HCT116 (cell line): ENCODE results near the gene PASD1.

Experiments used
- CEBPB ChIP-seq: IDR thresholded peaks from 2 replicates; pipeline ENCODE4 v1.6.1; 2012; ENCODE audit warnings: low read depth
- CTCF ChIP-seq, 3 experiments: fragments of 200-600 bp in 1 of 3; sonication (generic) in 1 of 3; IDR thresholded peaks in 2 of 3; conservative IDR thresholded peaks in 1 of 3; 2 replicates each; pipeline ENCODE4 v1.5.1; 2012 to 2017; ENCODE audit warnings: low read depth in 2 of 3, low read length in 2 of 3, antibody characterized with exemption in 1 of 3, borderline replicate concordance in 1 of 3, control low read depth in 1 of 3, mild to moderate bottlenecking in 1 of 3, mixed read lengths in 1 of 3, mixed run types in 1 of 3, moderate library complexity in 1 of 3; ENCODE audit not compliant: insufficient read depth in 1 of 3
- ELF1 ChIP-seq: IDR thresholded peaks from 2 replicates; pipeline ENCODE4 v1.6.1; 2012; ENCODE audit warnings: low read depth, borderline replicate concordance
- EZH2 ChIP-seq: fragments of 200-600 bp; sonication (generic); IDR thresholded peaks from 2 replicates; pipeline ENCODE4 v1.6.1; 2017; ENCODE audit warnings: antibody characterized with exemption, mixed run types
- POLR2A ChIP-seq: IDR thresholded peaks from 2 replicates; pipeline ENCODE4 v1.7.0; 2011; ENCODE audit warnings: borderline replicate concordance; ENCODE audit not compliant: insufficient read depth, insufficient read length; ENCODE audit errors: extremely low read depth
- POLR2AphosphoS5 ChIP-seq: IDR thresholded peaks from 2 replicates; pipeline ENCODE4 v1.6.1; 2011; ENCODE audit warnings: mild to moderate bottlenecking, low read depth, low read length, moderate library complexity
- RAD21 ChIP-seq: IDR thresholded peaks from 2 replicates; pipeline ENCODE4 v1.6.1; 2012; ENCODE audit warnings: low read depth, mild to moderate bottlenecking
- SRF ChIP-seq: IDR thresholded peaks from 2 replicates; pipeline ENCODE4 v1.6.1; 2012; ENCODE audit warnings: low read depth
- TCF7L2 ChIP-seq: IDR thresholded peaks from 2 replicates; pipeline ENCODE4 v1.7.0; 2011; ENCODE audit warnings: borderline replicate concordance, inconsistent platforms; ENCODE audit not compliant: insufficient read depth, insufficient read length; ENCODE audit errors: extremely low read depth
- YY1 ChIP-seq: IDR thresholded peaks from 2 replicates; pipeline ENCODE4 v1.6.1; 2011; ENCODE audit warnings: low read length, low read depth, moderate library complexity, mild to moderate bottlenecking; ENCODE audit not compliant: insufficient replicate concordance; ENCODE audit errors: extremely low read depth
- ZFX ChIP-seq: fragments of 450-650 bp; IDR thresholded peaks from 2 replicates; pipeline ENCODE4 v1.6.1; 2017
- ZNF274 ChIP-seq: fragments of 200-500 bp; sonication (Bioruptor generic); IDR thresholded peaks from 2 replicates; pipeline ENCODE4 v1.6.1; 2014; ENCODE audit warnings: mild to moderate bottlenecking, low read depth, low read length, inconsistent platforms
- TF ChIP-seq, protein P1 (sequence below): IDR thresholded peaks from 2 replicates; pipeline ENCODE4 v1.6.1; 2011; ENCODE audit warnings: mild to moderate bottlenecking, low read length, moderate library complexity; ENCODE audit not compliant: insufficient replicate concordance; ENCODE audit errors: extremely low read depth

- TF ChIP-seq SRF, result no peak
- TF ChIP-seq EZH2, result no peak
- no peak for TF ChIP-seq CTCF (IDR thresholded peaks at IDR 0.05 in 2 of 3, conservative IDR thresholded peaks at IDR 0.05 in 1 of 3; ENCODE audit: borderline replicate concordance in 1 of 3, insufficient read depth in 1 of 3, low read depth in 2 of 3, low read length in 2 of 3)
- TF ChIP-seq YY1, result no peak
- TF ChIP-seq ZNF274, result no peak
- TF ChIP-seq, protein P1, sequence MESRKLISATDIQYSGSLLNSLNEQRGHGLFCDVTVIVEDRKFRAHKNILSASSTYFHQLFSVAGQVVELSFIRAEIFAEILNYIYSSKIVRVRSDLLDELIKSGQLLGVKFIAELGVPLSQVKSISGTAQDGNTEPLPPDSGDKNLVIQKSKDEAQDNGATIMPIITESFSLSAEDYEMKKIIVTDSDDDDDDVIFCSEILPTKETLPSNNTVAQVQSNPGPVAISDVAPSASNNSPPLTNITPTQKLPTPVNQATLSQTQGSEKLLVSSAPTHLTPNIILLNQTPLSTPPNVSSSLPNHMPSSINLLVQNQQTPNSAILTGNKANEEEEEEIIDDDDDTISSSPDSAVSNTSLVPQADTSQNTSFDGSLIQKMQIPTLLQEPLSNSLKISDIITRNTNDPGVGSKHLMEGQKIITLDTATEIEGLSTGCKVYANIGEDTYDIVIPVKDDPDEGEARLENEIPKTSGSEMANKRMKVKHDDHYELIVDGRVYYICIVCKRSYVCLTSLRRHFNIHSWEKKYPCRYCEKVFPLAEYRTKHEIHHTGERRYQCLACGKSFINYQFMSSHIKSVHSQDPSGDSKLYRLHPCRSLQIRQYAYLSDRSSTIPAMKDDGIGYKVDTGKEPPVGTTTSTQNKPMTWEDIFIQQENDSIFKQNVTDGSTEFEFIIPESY, result no peak
- TF ChIP-seq CEBPB, result no peak
- TF ChIP-seq TCF7L2, result no peak
- no peak for TF ChIP-seq ZFX
- no peak for TF ChIP-seq ELF1
- TF ChIP-seq POLR2AphosphoS5, result no peak
- no peak for TF ChIP-seq RAD21
- TF ChIP-seq POLR2A, result no peak
Observed at GRCh38 chrX:151536571-151536970, 26.9 kb upstream of the PASD1 start.
